Gastroesophageal sphincter (tissue), 4 donors: ENCODE data around the gene SLC38A9. TPM values are rescaled to one million over a fixed set of nuclear protein-coding genes. Genes with fewer than 3 reads are reported as not detected.
A peak's percentile ranks its signal among the peaks of the same experiment; 100 is the strongest.

Source experiments
- ATAC-seq: fragments of 150-250 bp; one replicate; pipeline ENCODE4 v1.9.1; 2016; ENCODE audit warnings: mild to moderate bottlenecking, moderate library complexity
- H3K27ac ChIP-seq, 4 donors: fragments of 200-600 bp; sonication (generic) in 3 of 4; 1 replicate in 3 of 4; 2 replicates in 1 of 4; pipeline ENCODE4 v1.5.1; 2016 to 2019
- H3K27me3 ChIP-seq: fragments of 200-600 bp; sonication (generic); one replicate; pipeline ENCODE4 v1.5.1; 2019
- H3K36me3 ChIP-seq, 2 donors: fragments of 200-600 bp; sonication (generic); one replicate each; pipeline ENCODE4 v1.5.1; 2019; ENCODE audit warnings: control low read depth in 1 of 2
- H3K4me1 ChIP-seq, 3 donors: fragments of 200-600 bp; sonication (generic); 1 replicate in 2 of 3; 2 replicates in 1 of 3; pipeline ENCODE4 v1.5.1; 2016 to 2019; ENCODE audit warnings: control low read depth in 2 of 3
- H3K4me3 ChIP-seq, 2 donors: fragments of 200-600 bp; sonication (generic); one replicate each; pipeline ENCODE4 v1.5.1; 2019; ENCODE audit warnings: mild to moderate bottlenecking in 1 of 2, moderate library complexity in 1 of 2
- H3K9me3 ChIP-seq, 3 donors: fragments of 200-600 bp; sonication (generic); one replicate each; pipeline ENCODE4 v1.5.1; 2017 to 2019; ENCODE audit warnings: control low read depth in 2 of 3
- EP300 ChIP-seq: sonication (generic); formaldehyde crosslinking; IDR thresholded peaks from one replicate; pipeline ENCODE4 v1.6.1; 2017; ENCODE audit warnings: antibody characterized with exemption, mild to moderate bottlenecking
- POLR2A ChIP-seq, 2 donors: fragments of 450-650 bp; IDR thresholded peaks; one replicate each; pipeline ENCODE4 v1.6.1; 2017; ENCODE audit warnings: antibody characterized with exemption in 2 of 2, mild to moderate bottlenecking in 2 of 2, moderate library complexity in 1 of 2
- POLR2AphosphoS5 ChIP-seq: sonication (generic); formaldehyde crosslinking; IDR thresholded peaks from one replicate; pipeline ENCODE4 v1.6.1; 2017; ENCODE audit warnings: antibody characterized with exemption
- WGBS, 2 donors: methylation state at CpG; one replicate each; pipeline ENCODE4 v1.1.5; 2018; ENCODE audit warnings: low coverage in 1 of 2; 5-methylcytosine and 5-hydroxymethylcytosine counted together
- total RNA-seq, 4 donors: library from RNA; depleted of rRNA; stranded (reverse); fragments of >200 nt; gene quantifications; one replicate each; pipeline ENCODE4 v1.1.0, GENCODE V29; 2016
- TF ChIP-seq, protein P1 (sequence below), 4 experiments: fragments of 200-600 bp in 2 of 4; fragments of 450-650 bp in 2 of 4; sonication (generic) in 1 of 4; IDR thresholded peaks; one replicate each; pipeline ENCODE4 v1.5.1; 2017 to 2019; ENCODE audit warnings: antibody characterized with exemption in 4 of 4, mild to moderate bottlenecking in 2 of 4, moderate library complexity in 2 of 4

The SLC38A9 gene
- total RNA-seq, 4 donors from 2014 or later, result 10.1 to 13.2 (median 11.4) TPM

DNA sequence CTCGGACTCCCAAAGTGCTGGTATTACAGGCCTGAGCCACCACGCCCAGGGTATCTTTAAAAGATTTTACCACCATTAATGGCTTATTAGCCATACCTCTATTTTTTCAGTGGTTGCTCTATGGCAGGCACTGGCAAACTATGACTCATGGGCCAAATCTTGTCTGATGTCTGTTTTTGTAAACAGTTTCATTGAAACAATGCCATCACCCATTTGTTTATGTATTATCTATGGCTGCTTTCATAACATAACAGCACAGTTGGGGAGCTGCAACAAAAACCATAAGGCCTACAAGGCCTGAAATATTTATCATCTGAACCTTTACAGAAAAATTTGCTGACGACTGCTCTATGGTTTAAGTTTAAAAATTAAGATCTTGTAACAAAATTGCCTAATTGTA lies 66.8 kb downstream of the SLC38A9 start:
- WGBS, 2 donors, result 65 to 78% methylated on average over 1 to 3 of the region's 3 CpGs
- no peak overlapping the region for H3K27ac ChIP-seq
- TF ChIP-seq, protein P1, sequence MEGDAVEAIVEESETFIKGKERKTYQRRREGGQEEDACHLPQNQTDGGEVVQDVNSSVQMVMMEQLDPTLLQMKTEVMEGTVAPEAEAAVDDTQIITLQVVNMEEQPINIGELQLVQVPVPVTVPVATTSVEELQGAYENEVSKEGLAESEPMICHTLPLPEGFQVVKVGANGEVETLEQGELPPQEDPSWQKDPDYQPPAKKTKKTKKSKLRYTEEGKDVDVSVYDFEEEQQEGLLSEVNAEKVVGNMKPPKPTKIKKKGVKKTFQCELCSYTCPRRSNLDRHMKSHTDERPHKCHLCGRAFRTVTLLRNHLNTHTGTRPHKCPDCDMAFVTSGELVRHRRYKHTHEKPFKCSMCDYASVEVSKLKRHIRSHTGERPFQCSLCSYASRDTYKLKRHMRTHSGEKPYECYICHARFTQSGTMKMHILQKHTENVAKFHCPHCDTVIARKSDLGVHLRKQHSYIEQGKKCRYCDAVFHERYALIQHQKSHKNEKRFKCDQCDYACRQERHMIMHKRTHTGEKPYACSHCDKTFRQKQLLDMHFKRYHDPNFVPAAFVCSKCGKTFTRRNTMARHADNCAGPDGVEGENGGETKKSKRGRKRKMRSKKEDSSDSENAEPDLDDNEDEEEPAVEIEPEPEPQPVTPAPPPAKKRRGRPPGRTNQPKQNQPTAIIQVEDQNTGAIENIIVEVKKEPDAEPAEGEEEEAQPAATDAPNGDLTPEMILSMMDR (IDR thresholded peaks at IDR 0.05), result no peak
- TF ChIP-seq EP300, result no peak
- no peak for TF ChIP-seq POLR2A (IDR thresholded peaks at IDR 0.05)
- no peak for TF ChIP-seq POLR2AphosphoS5
- H3K4me1 ChIP-seq, result no peaks in the 10 kb centered on the region
- no peak for ATAC-seq
- no peaks in the 10 kb centered on the region for H3K9me3 ChIP-seq
- H3K4me3 ChIP-seq, result no peak overlapping the region
- peaks cover 0 to 20% of the 10 kb centered on the region in 2 donors for H3K36me3 ChIP-seq
- H3K27me3 ChIP-seq, result no peaks in the 10 kb centered on the region

DNA sequence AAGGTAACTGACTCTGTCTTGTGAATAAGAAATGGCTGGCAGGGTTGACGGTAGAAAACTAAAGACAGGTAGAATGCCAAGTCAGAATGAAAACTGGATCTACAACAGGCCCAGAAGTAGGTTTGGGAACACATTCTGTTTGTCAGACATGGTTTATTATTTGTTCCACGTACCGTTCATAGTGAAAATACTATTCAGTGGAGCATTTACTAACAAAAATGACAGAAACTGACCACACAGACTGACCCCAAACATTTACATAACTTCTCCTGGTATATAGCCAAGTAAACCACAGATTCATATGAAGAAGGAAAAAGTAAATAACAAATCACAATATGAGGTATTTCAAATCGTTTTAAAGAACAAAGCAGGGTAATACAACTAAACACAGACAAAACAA lies 73.7 kb downstream of the SLC38A9 start:
- TF ChIP-seq, protein P1 (IDR thresholded peaks at IDR 0.05), result no peak
- TF ChIP-seq POLR2A (IDR thresholded peaks at IDR 0.05) (no peak), EP300 (no peak), POLR2AphosphoS5 (no peak)
- peaks cover 17 to 45% (median 26%) of the 10 kb centered on the region in 3 donors for H3K4me1 ChIP-seq

DNA sequence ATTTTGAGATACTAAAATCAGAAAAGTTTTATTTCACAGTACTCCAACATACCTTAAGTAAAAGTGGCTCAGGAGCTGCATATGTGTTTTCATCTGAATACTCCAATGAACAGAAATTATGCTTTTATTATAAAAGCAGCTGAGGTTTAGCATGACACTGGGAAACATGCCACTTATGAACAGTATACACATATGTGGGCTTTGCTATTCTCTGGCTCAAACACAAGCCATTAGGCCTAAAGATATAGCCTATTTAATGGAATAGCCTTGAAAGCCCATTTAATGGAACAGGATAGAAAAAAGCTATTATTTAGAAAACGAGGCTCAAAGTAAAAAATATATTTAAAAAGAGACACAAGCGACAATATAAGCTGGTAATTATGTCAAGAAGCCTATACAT lies 74.1 kb downstream of the SLC38A9 start:
- Histone ChIP-seq H3K9me3 (no peaks in the 10 kb centered on the region), H3K4me1 (peaks cover 19 to 49% (median 26%) of the 10 kb centered on the region in 3 donors), H3K27ac (peak overlapping the region in 1 of 4 donors; percentile 56), H3K36me3 (no peaks in the 10 kb centered on the region), H3K4me3 (no peak overlapping the region), H3K27me3 (no peaks in the 10 kb centered on the region)
- WGBS, 2 donors, result 74 to 88% methylated on average over 2 of the region's 2 CpGs
- TF ChIP-seq, protein P1 (IDR thresholded peaks at IDR 0.05), result no peak
- TF ChIP-seq POLR2A (IDR thresholded peaks at IDR 0.05) (no peak), POLR2AphosphoS5 (no peak), EP300 (no peak)
- ATAC-seq, result no peak

More for the DNA sequence above, 73.7 kb downstream of the SLC38A9 start:
- Histone ChIP-seq H3K36me3 (no peaks in the 10 kb centered on the region), H3K27me3 (no peaks in the 10 kb centered on the region), H3K9me3 (no peaks in the 10 kb centered on the region), H3K27ac (peak overlapping the region in 1 of 4 donors; percentile 2), H3K4me3 (no peak overlapping the region)
- WGBS, 2 donors, result 29 to 40% methylated on average over 3 to 4 of the region's 4 CpGs
- no peak for ATAC-seq

DNA sequence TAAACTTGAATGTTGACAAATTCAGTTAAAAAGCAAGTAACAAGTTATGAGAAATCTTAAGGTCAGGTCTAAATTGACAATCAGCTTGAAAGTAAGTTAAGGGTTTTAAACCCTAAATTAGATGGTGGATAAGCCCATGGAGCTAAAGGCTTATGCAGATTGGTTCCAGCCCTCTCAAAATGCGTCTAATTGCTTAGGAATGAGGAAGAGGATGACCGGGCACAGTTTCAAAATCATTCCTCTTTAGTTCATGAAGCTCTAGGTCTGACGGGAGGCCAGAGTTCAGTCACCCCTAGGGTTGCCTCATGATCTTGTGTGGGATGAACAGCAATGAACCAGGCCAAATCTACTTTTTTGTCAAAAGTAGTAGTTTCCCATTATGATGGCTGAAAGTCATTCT lies 75.4 kb downstream of the SLC38A9 start:
- 7 to 44% methylated on average over 3 of the region's 3 CpGs for WGBS, 2 donors
- TF ChIP-seq POLR2A (IDR thresholded peaks at IDR 0.05) (no peak), POLR2AphosphoS5 (peak; percentile 28)
- no peaks in the 10 kb centered on the region for H3K9me3 ChIP-seq
- ATAC-seq, result peak; percentile 76
- no peaks in the 10 kb centered on the region for H3K27me3 ChIP-seq
- no peak overlapping the region for H3K4me3 ChIP-seq
- H3K36me3 ChIP-seq, result no peaks in the 10 kb centered on the region
- H3K4me1 ChIP-seq, result peaks cover 19 to 53% (median 26%) of the 10 kb centered on the region in 3 donors
- peak overlapping the region; percentile 7 to 68 (median 56) for H3K27ac ChIP-seq

DNA sequence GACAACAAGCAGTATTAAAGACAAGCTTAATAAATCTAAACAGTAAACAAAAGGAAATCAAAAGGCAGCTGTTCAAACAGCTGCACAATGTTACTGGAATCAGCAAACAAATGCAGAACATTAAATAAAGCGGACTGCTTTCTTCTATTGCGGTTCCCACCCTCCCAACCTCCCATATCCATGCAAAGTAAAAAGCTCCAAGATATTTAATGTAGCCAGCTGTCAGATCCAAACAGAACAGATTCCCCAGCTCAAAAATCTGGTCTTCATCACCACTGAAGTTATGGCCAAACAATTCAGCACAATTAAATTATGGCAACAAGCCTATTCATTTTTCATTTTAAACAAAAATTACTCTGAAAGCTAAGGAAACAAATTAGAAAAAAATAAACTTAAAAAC lies 75.9 kb downstream of the SLC38A9 start:
- Histone ChIP-seq H3K4me1 (peaks cover 19 to 53% (median 26%) of the 10 kb centered on the region in 3 donors), H3K9me3 (no peaks in the 10 kb centered on the region), H3K27me3 (no peaks in the 10 kb centered on the region), H3K36me3 (no peaks in the 10 kb centered on the region), H3K27ac (peak overlapping the region in 3 of 4 donors; percentile 23 to 68 (median 56)), H3K4me3 (no peak overlapping the region)
- TF ChIP-seq, protein P1 (IDR thresholded peaks at IDR 0.05), result no peak
- TF ChIP-seq POLR2AphosphoS5 (no peak), EP300 (no peak), POLR2A (IDR thresholded peaks at IDR 0.05) (no peak)
- ATAC-seq, result no peak
- 15 to 28% methylated on average over 2 of the region's 2 CpGs for WGBS, 2 donors
